Stimulated activated CD4-positive, alpha-beta T cell treated with anti-CD3 and anti-CD28 coated beads, Interleukin-1b, Interleukin-23, amount 100 ng/mL, for 24 hours (primary cell): ENCODE data around the gene LNPK.
"Not testable (repeated sequence)": the region's sequence is repeated elsewhere in the genome, so short reads cannot be mapped to it uniquely, and the experiment has no call there.

ENCODE experiments used
- DNase-seq, 4 experiments: peaks; one replicate each; pipeline ENCODE4 v3.0.0-alpha.2; 2020; ENCODE audit warnings: low read depth in 4 of 4, low spot score in 1 of 4

The LNPK gene

DNA sequence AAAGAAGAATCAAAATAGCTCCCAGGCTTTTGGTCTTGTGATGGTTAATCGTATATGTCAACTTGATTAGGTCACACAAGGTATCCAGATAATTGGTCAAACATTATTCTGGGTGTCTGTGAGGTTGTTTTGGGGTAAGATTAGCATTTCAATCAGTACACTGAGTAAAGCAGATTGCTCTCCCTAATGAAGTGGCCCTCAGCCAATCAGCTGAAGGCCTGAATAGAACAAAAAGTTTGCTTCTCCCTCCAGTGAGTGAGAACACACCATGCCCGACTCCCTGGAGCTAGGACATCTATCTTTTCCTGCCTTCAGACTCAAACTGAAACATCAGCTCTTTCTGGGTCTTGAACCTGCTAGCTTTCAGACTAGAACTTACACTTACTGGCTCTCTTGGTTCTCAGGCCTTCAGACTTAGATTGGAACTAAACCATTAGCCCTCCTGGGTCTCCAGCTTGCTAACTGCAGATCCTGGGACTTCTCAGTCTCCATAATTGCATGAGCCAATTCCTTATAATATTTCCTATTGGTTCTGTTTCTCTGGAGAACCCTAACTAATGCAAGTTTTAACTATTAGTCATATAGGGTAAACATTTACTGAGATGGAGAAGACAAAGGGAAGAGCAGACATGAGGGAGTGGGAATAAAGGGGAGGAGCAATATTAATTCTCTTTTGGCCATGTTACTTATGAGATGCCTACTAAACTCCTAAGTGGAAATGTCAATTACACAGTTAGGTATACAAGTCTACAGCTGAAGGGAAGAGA lies 25.5 kb downstream of the LNPK start:
- DNase-seq: no peak

DNA sequence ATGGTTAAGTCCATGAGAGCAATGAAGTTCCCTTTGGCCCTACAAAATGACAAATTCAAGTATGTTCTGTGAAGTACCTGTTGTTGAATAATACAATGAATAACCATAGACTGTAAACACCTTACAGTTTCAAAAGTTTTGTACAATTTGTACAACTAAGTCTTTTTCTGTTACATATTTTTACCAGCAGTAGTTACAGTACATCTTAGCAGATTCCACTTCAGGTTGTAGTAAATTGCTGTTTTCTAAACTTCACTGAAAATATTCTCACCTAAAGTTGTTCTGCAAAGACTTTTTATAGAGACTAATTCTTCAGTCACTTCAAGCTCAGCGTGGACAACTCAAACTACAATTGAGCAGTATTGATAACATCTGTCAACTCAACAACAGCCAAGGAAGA lies 28.7 kb downstream of the LNPK start:
- DNase-seq: no peak

DNA sequence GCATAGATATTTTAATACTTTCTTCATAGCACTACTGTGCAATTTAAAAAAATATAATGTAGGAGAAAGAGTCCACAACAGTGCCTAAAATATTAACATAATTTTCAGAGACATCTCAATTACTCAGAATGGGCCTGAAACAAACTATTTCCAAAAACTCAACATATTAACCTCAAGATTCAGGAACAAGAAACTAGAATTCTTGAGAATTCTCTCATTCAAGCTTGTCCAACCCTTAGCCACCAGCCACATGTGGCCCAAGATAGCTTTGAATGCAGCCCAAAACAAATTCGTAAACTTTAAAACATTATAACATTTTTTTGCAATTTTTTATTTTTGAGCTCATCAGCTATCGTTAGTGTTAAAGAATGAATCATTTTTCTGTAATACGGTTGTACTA lies 35.2 kb downstream of the LNPK start:
- no peak for DNase-seq

DNA sequence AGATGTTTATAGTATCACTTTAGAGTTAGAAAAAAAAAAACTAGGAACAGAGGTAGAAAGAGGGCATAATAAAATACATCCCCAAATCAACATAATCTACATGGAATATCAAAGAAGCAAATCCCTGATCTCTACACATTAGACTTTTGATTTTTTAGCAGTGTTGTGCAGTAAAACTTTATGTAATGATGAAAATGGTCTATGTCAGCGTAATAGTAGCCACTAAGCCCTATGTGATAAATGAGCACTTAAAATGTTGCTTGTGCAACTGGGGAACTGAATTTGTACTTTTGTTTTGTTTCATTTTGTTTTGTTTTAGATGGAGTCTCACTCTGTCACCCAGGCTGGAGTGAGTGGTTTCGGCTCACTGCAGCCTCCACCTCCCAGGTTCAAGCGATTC lies 36.3 kb downstream of the LNPK start:
- no peak for DNase-seq

DNA sequence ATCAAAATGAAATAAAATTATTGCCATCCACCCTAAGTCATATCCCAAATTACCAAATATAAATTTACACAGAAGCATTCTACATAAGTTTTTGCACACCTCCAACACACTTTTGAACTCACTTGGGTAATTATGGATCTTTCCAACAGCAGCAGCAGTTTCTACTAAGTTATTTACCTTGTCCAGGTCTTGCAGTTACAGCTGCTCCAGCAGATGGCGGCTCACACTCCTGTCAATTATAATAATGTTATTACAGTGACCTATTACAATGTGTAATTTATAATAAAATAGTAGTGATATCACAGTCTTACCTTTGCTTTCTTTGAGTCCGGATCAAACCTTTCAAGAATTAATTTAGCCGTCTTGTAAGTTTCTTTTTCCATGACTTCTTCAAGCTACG lies 37.9 kb downstream of the LNPK start:
- no peak for DNase-seq

DNA sequence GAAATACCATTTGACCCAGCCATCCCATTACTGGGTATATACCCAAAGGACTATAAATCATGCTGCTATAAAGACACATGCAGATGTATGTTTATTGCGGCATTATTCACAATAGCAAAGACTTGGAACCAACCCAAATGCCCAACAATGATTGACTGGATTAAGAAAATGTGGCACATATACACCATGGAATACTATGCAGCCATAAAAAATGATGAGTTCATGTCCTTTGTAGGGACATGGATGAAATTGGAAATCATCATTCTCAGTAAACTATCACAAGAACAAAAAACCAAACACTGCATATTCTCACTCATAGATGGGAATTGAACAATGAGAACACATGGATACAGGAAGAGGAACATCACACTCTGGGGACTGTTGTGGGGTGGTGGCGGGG lies 38.9 kb downstream of the LNPK start:
- not testable (repeated sequence) for DNase-seq

DNA sequence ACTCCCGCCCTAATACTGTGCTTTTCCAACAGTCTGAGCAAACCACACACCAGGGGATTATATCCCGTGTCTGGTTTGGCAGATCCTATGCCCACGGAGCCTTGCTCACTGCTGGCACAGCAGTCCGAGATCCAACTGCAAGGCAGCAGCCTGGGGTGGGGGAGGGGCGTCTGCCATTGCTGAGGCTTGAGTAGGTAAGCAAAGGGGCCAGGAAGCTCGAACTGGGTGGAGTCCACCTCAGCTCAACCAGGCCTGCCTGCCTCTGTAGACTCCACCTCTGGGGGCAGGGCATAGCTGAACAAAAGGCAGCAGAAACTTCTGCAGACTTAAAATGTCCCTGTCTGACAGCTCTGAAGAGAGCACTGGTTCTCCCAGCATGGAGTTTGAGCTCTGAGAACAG lies 44.2 kb downstream of the LNPK start:
- no peak for DNase-seq

DNA sequence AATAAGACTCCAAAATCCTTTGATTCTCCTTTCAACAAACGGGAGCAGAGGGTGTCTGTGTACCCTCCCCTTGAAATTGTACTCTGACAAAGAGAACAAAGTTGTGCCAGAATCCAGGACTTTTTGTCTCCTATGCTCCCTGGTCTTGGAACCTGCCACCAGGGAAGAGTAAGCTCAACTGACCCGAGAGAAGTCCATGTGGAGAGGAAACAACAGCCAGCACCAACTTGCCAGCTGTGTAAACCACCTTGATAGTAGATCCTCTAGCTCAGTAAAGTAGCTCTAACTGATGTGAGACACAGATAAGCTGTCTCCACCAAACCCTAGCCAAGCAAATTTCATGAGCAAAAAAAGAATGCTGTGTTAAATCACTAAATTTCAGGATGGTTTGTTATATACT lies 46.9 kb downstream of the LNPK start:
- no peak for DNase-seq

DNA sequence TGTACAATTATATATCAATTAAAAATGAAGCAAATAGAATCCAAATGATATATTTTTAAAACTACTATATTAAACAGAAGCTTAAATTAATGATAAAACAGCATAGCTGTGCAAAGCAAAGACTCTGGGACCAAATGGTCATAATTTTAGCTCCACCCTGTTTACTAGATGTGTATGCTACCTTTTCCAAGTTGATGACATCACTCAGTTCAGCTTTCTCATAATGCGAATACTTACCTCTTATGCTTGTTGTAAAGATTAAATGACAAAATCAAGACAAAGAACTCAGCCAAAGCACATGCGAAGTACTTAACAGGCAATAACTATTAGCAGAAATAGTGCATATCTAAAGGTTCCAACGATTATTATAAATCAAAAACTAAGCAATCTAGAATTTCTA lies 51.6 kb downstream of the LNPK start:
- no peak for DNase-seq

DNA sequence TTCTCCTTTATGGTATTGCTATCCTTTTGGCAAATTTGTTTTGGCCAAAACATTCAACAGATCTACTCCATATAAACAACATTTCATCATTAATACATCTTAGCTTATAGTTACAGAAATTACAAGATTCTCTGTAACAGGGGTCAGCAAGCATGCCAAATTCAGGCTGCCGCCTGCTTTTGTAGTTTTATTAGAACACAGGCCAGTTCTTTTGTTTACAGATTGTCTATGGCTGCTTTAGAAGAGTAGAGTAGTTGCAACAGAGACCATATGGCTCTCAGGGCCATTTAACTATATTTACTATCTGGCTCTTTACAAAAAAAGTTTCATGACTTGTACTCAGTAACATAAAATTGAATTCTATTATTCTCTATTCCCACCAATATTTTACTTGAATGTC lies 53.9 kb downstream of the LNPK start:
- DNase-seq: no peak

DNA sequence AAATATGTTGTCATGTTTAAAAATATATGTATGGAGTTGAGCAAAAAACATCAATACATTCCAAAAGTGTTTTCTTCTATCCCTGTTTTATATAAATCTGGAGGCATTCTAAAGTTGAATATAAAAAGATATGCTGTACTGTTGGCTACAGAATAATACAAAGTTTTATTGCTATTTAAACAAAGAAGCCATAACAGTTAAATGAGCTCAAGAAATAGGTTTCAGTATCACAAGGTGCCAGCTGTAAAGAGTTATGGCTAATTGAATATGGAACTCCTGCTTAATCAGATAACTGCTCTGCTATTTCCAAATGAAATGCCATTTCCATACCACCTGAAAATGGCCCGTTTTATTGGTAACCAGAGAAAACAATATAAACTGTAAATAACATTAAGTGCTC lies 55.0 kb downstream of the LNPK start:
- no peak for DNase-seq

DNA sequence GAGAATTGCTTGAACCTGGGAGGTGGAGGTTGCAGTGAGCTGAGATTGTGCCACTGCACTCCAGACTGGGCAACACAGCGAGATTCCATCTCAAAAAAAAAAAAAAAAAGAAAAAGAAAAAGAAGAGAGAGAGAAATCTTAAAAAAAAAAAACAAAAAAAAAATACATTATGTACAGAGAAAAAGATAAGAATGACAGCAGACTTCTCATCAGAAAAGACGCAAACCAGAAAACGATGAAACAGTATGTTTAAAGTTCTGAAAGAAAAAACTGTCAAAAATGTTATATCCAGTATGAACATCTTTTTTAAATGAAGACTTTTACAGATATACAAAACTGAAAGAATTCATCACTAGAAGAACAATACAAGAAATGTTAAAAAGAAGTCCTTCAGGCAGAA lies 60.4 kb downstream of the LNPK start:
- no peak for DNase-seq

DNA sequence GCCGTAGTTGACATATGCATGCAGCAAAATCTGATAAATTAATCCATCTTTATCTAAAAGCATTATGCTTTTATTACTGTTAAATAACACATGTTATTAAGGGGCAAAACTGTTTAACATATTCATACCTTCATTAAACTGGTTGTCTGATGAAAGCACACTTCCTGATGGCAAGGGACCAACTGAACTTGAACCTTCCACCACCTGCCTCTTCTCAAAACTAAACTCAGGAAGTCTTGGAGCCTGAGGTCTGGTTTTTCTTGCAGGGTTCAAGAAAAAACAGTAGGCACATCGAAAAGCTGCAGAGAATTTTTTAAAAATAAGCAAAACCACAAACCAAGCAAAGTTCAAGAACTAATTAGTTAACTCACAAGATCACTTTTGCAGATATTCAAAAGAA lies 64.9 kb downstream of the LNPK start:
- no peak for DNase-seq

DNA sequence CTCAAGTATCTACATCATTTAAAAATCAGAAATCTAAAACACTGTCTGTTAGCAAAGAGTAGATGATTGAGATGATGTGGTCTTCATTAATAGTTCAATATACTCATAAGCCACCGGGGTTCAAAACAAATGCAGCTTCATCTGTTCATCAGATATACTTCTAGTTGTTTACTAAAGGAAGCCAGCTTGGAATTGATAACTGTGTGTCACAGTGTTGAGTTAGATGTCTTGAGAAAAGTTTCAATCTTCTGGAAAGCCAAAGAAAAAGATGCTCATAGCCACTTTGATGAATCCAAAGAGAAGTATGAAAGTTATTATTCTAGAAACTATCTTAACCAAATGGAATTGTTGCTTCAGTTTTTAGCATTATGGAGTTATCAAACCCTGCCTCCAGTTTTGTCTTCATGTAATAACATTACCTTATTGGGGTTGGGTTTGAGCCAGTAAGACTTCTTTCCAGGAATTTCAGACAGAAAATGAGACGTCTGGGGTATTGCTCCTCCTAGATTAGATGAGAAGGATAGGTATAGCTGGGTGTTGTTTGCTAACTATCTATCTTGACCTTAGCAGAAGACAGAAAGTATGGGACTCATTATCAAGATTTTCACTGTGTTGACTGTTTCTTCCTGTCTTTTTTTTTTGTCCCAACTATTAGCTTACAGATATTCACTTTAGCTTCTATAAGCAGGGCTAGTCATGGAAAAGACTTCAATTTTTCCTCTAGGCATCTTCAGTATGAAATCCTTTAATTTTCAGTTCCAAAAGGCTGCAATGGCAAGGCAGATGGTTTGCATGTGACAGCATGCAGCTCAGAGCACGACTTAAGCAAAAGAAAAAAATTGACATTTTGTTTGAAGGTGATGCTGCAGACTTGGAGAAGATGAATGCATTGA lies 66.5 kb downstream of the LNPK start:
- no peak for DNase-seq

DNA sequence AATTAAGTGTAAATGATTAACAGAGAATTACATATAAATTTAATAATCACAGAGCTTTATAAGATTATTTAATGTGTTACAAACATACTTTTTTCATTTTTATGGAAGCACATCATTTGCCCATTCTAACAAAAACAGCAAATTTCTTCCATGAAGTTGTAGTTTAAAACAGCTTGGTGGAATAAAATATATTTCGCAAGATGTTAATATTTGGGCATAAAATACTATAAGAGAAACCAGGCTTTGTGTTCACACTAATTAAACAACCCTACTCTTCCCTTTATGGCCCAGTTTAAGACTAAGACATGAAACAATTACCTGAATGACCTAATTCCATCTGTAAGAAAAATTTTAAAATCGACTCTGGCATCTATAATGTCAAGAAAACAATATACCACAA lies 69.4 kb downstream of the LNPK start:
- no peak for DNase-seq

DNA sequence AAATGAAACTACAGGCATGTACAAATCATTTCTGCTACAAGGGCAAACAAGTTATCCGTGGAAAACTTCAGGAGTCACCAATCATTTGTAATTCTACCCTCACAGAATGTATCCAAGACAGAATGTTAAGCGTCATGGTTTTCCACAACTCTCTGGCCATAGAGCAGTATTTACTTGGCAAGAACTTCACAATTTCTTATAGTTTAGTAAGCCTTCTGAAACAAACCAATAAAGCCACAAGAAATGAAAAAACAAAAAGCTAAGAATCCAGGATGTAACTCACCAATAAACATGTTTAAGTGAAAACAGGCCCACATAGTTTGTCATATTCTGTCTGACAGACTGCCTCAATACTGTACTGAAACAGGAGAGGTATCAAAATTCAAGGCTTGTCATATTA lies 70.3 kb downstream of the LNPK start:
- no peak for DNase-seq

DNA sequence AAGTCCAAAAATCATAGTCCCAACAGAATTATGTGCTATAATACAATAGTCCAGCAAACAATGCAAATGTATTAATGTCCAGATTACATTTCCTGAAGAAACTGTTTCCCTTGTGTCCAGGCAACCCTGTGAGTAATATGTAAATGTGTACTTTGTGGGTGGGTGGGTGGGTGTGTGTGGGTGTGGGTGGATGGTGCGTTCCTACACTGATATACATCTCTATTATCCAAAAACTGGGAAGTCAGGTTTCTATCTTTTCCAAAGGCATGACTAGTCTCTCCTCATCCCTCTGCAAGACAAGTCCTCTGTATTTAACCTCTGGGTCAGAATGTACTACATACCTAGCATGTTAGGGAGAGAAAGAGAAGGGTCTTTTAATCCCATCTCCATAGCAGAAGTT lies 71.6 kb downstream of the LNPK start:
- DNase-seq: no peak

DNA sequence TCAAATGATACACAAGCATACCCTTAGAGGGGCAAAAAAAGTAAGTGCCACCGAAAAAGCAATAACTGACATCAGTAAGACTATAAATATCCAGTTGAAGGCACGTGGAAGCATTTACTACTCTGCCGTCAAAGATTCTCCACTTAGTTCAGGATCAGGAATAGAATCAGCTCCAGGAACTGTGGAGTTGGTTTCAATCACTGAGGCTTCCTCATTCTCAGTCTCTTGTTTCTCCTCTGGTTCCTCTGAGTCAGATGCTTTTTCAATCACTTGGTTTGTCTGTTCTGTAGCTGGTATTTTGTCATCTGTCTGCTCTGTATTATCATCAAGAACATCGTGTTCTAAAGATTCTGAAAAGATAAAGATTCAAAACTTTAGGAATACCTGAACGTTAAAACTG lies 72.2 kb downstream of the LNPK start:
- DNase-seq: no peak

DNA sequence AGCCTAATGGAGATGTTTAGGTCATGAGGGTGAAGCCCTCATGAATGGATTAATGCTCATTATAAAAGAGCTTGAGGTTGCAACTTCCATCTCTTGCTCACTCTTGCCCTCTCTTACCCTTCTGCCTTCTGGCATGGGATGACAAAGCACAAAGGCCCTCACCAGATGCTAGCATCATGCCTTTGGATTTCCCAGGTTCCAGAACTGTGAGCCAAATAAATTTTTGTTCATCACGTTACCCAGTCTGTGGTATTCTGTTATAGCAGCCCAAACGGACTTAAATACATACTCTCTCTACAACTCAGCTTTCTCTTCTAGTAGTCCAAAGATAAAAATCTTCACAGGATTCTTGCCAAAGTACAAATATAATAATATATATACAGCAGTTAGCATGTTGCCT lies 75.8 kb downstream of the LNPK start:
- DNase-seq: no peak

DNA sequence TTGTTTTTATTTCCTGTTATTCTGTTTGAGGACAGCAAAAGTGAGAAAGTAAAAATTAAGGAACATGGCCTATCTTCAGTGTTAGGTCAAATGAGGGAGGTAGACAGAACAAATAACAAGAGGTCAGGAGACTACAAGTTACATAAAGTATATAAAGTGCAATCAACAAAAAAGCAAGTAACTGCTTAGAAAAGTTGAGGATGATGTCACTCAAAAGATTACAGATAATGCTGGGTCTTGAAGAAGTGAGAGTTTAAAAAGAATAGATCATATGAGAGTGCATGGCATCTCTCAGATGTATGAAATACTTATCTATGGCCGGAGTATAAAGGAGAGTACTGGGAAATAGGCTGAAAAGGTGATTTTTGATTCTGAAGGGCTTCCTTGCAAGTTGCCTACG lies 79.9 kb downstream of the LNPK start:
- no peak for DNase-seq

DNA sequence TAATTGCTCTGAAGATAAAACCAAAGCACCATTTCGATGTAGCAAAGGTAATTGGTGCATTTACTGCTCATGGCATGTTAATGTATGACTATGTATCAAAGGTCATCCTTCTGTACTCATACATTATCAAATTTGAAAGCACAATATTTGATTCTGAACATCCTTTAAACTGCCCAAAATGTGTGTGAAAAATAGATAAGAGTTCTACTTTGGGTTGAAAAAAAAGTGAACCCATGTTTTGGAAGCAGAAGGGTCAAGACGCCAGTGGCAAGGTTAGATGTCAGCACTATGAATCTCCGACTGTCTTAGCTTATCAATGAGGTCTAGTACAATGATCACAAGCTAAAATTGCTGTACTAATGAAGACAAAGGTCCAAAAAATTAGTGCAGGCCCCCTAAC lies 83.1 kb downstream of the LNPK start:
- DNase-seq: no peak

DNA sequence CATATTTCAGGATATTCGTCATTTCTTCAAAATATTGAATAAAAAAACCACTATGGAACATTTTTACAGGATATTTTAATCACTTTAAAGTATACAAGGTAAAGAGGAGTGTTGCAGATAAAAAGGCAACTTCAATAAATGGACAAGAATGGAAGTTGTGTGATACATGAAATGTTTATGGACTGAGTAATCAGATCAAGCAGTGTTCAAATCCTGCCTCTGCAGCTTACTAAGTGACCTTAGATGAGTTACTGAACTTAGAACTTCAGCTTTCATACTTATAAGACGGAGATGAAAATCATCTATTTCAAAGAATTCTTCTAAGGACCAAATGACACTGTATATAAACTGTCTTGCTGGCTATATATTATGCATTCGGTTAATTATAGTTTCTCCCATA lies 87.2 kb downstream of the LNPK start:
- no peak for DNase-seq
